GM19351 (cell line): ENCODE data around the gene TOM1.
"Not testable (repeated sequence)": the region's sequence is repeated elsewhere in the genome, so short reads cannot be mapped to it uniquely, and the experiment has no call there.

ENCODE experiments used
- ATAC-seq: cut with Tn5 transposase; IDR thresholded peaks from one replicate; pipeline ENCODE4 v1.9.1; 2021; ENCODE audit warnings: mild to moderate bottlenecking, moderate library complexity; ENCODE audit not compliant: unreplicated experiment

The TOM1 gene

GRCh38 chr22:35393116-35394010, 93.7 kb downstream of the TOM1 start:
- no peak for ATAC-seq

DNA sequence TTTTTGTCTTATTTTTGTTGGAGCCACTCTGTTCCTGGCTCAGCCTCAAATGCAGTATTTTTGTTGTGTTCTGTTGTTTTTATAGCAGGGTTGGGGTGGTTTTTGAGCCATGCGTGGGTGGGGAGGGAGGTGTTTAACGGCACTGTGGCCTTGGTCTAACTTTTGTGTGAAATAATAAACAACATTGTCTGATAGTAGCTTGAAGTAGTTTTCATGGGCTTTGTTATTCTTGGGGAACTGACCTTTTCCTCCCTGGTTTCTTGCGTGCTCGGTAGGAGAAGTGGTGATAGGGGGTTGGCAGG, 94.3 kb downstream of the TOM1 start:
- no peak for ATAC-seq

GRCh38 chr22:35394810-35395563, 95.3 kb downstream of the TOM1 start:
- no peak for ATAC-seq

DNA sequence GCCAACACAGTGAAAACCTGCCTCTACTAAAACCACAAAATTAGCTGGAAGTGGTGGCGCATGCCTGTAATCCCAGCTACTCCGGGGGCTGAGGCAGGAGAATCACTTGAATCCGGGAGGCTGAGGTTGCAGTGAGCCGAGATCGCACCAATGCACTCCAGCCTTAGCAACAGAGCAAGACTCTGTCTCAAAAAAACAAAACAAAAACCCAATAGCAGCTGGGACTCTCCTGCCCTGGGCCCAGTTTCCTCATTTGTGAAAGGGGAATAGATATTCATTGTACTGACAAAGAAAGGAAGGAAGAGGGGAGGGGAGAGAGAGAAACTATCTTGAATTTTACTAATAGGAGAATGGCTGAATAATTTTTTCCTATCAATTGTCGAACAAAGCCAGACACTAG, 96.9 kb downstream of the TOM1 start:
- not testable (repeated sequence) for ATAC-seq

DNA sequence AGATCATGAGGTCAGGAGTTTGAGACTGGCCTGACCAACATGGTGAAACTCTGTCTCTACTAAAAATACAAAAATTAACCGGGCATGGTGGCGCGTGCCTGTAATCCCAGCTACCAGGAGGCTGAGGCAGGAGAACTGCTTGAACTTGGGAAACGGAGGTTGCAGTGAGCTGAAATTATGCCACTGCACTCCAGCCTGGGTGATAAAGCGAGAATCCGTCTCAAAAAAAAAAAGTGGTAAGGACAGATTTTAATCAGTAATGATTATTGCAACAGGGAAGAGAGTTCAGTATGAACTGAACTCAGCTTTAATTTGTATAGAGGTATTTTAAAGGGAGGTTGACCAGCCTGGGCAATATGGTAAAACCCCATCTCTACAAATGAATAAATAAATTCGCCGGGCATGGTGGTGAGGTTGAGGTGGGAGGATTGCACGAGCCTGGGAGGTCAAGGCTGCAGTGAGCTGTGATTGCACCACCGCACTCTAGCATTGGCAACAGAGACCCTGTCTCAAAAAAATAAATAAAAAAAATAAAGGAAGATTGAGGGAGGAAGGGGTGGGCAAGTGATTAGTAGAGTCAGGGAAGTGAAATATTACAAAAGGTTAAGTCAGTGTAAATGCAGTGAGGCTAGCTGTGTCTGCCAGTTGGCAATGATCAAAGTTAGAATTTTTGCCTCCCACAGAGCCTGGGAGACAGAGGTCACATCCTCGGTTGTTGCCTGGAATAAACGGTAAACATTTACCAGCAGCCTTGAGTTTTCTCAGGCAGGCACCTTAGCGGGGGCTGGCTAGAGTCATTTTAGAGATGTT, 97.6 kb downstream of the TOM1 start:
- ATAC-seq, result no peak
